ENCODE data around the gene PTHLH.

DNA sequence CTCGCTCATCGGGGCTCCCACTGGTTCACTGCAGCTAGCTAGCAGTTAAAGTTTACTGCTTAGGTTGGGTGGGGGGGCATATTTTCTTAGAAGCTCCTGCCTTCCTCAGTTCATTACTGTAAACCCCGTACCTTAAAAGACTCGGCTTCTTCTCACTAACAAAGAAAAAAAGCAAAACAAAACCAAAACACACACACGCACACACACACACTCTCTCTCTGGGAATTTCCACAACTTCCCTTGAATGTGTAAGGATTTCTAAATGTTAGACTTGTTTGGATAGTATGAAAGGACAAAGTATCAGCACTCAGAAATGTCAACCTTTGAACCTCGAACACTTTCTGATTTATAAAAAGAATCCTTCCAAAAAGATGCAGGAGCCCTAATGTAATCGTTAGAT, 927 bp downstream of the PTHLH start:
- TF ChIP-seq, protein P1, sequence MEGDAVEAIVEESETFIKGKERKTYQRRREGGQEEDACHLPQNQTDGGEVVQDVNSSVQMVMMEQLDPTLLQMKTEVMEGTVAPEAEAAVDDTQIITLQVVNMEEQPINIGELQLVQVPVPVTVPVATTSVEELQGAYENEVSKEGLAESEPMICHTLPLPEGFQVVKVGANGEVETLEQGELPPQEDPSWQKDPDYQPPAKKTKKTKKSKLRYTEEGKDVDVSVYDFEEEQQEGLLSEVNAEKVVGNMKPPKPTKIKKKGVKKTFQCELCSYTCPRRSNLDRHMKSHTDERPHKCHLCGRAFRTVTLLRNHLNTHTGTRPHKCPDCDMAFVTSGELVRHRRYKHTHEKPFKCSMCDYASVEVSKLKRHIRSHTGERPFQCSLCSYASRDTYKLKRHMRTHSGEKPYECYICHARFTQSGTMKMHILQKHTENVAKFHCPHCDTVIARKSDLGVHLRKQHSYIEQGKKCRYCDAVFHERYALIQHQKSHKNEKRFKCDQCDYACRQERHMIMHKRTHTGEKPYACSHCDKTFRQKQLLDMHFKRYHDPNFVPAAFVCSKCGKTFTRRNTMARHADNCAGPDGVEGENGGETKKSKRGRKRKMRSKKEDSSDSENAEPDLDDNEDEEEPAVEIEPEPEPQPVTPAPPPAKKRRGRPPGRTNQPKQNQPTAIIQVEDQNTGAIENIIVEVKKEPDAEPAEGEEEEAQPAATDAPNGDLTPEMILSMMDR (IDR thresholded peaks at IDR 0.05): no peak
- TF ChIP-seq EP300 (IDR thresholded peaks at IDR 0.05) (no peak), POLR2A (IDR thresholded peaks at IDR 0.05) (no peak), POLR2AphosphoS5 (IDR thresholded peaks at IDR 0.05) (no peak)

All from sigmoid colon (tissue), 4 donors.